ENCODE measurements around the gene CYP20A1.

DNA sequence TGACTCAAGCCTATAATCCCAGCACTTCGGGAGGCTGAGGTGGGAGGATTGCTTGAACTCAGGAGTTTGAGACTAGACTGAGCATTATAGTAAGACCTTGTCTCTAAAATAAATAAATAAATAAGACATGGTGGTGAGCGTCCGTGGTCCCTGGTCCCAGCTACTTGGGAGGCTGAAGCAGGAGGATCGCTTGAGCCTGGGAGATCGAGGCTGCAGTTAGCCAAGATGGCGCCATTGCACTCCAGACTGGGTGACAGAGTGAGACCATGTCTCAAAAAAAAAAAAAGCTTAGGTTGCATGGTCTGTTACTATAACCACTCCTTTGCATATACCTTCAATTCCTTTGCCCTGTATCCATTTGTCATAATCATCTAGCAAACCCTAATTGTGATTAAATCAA, 3.7 kb downstream of the CYP20A1 start:
- TF ChIP-seq, protein P1, sequence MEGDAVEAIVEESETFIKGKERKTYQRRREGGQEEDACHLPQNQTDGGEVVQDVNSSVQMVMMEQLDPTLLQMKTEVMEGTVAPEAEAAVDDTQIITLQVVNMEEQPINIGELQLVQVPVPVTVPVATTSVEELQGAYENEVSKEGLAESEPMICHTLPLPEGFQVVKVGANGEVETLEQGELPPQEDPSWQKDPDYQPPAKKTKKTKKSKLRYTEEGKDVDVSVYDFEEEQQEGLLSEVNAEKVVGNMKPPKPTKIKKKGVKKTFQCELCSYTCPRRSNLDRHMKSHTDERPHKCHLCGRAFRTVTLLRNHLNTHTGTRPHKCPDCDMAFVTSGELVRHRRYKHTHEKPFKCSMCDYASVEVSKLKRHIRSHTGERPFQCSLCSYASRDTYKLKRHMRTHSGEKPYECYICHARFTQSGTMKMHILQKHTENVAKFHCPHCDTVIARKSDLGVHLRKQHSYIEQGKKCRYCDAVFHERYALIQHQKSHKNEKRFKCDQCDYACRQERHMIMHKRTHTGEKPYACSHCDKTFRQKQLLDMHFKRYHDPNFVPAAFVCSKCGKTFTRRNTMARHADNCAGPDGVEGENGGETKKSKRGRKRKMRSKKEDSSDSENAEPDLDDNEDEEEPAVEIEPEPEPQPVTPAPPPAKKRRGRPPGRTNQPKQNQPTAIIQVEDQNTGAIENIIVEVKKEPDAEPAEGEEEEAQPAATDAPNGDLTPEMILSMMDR (IDR thresholded peaks at IDR 0.05; ENCODE audit: insufficient read depth, low read length), result no peak
- TF ChIP-seq POLR2AphosphoS5 (IDR thresholded peaks at IDR 0.05; ENCODE audit: low read depth), result no peak
- TF ChIP-seq, protein P2, sequence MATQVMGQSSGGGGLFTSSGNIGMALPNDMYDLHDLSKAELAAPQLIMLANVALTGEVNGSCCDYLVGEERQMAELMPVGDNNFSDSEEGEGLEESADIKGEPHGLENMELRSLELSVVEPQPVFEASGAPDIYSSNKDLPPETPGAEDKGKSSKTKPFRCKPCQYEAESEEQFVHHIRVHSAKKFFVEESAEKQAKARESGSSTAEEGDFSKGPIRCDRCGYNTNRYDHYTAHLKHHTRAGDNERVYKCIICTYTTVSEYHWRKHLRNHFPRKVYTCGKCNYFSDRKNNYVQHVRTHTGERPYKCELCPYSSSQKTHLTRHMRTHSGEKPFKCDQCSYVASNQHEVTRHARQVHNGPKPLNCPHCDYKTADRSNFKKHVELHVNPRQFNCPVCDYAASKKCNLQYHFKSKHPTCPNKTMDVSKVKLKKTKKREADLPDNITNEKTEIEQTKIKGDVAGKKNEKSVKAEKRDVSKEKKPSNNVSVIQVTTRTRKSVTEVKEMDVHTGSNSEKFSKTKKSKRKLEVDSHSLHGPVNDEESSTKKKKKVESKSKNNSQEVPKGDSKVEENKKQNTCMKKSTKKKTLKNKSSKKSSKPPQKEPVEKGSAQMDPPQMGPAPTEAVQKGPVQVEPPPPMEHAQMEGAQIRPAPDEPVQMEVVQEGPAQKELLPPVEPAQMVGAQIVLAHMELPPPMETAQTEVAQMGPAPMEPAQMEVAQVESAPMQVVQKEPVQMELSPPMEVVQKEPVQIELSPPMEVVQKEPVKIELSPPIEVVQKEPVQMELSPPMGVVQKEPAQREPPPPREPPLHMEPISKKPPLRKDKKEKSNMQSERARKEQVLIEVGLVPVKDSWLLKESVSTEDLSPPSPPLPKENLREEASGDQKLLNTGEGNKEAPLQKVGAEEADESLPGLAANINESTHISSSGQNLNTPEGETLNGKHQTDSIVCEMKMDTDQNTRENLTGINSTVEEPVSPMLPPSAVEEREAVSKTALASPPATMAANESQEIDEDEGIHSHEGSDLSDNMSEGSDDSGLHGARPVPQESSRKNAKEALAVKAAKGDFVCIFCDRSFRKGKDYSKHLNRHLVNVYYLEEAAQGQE (IDR thresholded peaks at IDR 0.05; ENCODE audit: insufficient replicate concordance, low read depth), result no peak

Data from HL-60 (cell line).